Measurements from ENCODE around the gene CACNA1F.

DNA sequence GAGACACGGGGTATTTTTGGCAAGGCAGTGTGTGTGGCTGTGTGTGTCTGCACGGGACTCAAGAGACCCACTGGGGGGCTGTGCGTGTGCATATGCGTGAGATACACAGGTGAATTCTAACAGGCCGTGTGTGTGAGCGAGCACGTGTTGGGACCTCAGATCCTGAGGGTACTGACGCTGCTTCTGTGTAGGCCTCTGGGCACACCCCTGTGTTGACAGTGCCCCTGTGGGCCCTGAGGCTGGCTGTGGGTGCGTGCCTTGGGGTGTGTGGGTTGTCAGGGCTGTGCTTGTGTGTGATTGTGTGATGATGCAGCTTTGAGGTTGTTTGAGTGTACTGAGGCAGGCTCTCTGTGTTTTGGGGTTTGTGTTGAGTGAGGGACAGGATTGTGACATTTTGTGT lies 17.4 kb upstream of the CACNA1F start:
- TF ChIP-seq EP300 (IDR thresholded peaks at IDR 0.05; ENCODE audit: low read depth) (no peak), POLR2AphosphoS5 (IDR thresholded peaks at IDR 0.05) (no peak), POLR2A (IDR thresholded peaks at IDR 0.05) (no peak)
- TF ChIP-seq, protein P1, sequence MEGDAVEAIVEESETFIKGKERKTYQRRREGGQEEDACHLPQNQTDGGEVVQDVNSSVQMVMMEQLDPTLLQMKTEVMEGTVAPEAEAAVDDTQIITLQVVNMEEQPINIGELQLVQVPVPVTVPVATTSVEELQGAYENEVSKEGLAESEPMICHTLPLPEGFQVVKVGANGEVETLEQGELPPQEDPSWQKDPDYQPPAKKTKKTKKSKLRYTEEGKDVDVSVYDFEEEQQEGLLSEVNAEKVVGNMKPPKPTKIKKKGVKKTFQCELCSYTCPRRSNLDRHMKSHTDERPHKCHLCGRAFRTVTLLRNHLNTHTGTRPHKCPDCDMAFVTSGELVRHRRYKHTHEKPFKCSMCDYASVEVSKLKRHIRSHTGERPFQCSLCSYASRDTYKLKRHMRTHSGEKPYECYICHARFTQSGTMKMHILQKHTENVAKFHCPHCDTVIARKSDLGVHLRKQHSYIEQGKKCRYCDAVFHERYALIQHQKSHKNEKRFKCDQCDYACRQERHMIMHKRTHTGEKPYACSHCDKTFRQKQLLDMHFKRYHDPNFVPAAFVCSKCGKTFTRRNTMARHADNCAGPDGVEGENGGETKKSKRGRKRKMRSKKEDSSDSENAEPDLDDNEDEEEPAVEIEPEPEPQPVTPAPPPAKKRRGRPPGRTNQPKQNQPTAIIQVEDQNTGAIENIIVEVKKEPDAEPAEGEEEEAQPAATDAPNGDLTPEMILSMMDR (IDR thresholded peaks at IDR 0.05): no peak
